Gastroesophageal sphincter (tissue), 4 donors: Measurements from ENCODE around the gene MORC4. TPM values are rescaled to one million over a fixed set of nuclear protein-coding genes. Genes with fewer than 3 reads are reported as not detected.
A peak's percentile ranks its signal among the peaks of the same experiment; 100 is the strongest.

Experiments used
- ATAC-seq: fragments of 150-250 bp; one replicate; pipeline ENCODE4 v1.9.1; 2016; ENCODE audit warnings: mild to moderate bottlenecking, moderate library complexity
- H3K27ac ChIP-seq, 4 donors: fragments of 200-600 bp; sonication (generic) in 3 of 4; 1 replicate in 3 of 4; 2 replicates in 1 of 4; pipeline ENCODE4 v1.5.1; 2016 to 2019
- H3K27me3 ChIP-seq: fragments of 200-600 bp; sonication (generic); one replicate; pipeline ENCODE4 v1.5.1; 2019
- H3K36me3 ChIP-seq, 2 donors: fragments of 200-600 bp; sonication (generic); one replicate each; pipeline ENCODE4 v1.5.1; 2019; ENCODE audit warnings: control low read depth in 1 of 2
- H3K4me1 ChIP-seq, 3 donors: fragments of 200-600 bp; sonication (generic); 1 replicate in 2 of 3; 2 replicates in 1 of 3; pipeline ENCODE4 v1.5.1; 2016 to 2019; ENCODE audit warnings: control low read depth in 2 of 3
- H3K4me3 ChIP-seq, 2 donors: fragments of 200-600 bp; sonication (generic); one replicate each; pipeline ENCODE4 v1.5.1; 2019; ENCODE audit warnings: mild to moderate bottlenecking in 1 of 2, moderate library complexity in 1 of 2
- H3K9me3 ChIP-seq, 3 donors: fragments of 200-600 bp; sonication (generic); one replicate each; pipeline ENCODE4 v1.5.1; 2017 to 2019; ENCODE audit warnings: control low read depth in 2 of 3
- EP300 ChIP-seq: sonication (generic); formaldehyde crosslinking; IDR thresholded peaks from one replicate; pipeline ENCODE4 v1.6.1; 2017; ENCODE audit warnings: antibody characterized with exemption, mild to moderate bottlenecking
- POLR2A ChIP-seq, 2 donors: fragments of 450-650 bp; IDR thresholded peaks; one replicate each; pipeline ENCODE4 v1.6.1; 2017; ENCODE audit warnings: antibody characterized with exemption in 2 of 2, mild to moderate bottlenecking in 2 of 2, moderate library complexity in 1 of 2
- POLR2AphosphoS5 ChIP-seq: sonication (generic); formaldehyde crosslinking; IDR thresholded peaks from one replicate; pipeline ENCODE4 v1.6.1; 2017; ENCODE audit warnings: antibody characterized with exemption
- WGBS, 2 donors: methylation state at CpG; one replicate each; pipeline ENCODE4 v1.1.5; 2018; ENCODE audit warnings: low coverage in 1 of 2; 5-methylcytosine and 5-hydroxymethylcytosine counted together
- total RNA-seq, 4 donors: library from RNA; depleted of rRNA; stranded (reverse); fragments of >200 nt; gene quantifications; one replicate each; pipeline ENCODE4 v1.1.0, GENCODE V29; 2016
- TF ChIP-seq, protein P1 (sequence below), 4 experiments: fragments of 200-600 bp in 2 of 4; fragments of 450-650 bp in 2 of 4; sonication (generic) in 1 of 4; IDR thresholded peaks; one replicate each; pipeline ENCODE4 v1.5.1; 2017 to 2019; ENCODE audit warnings: antibody characterized with exemption in 4 of 4, mild to moderate bottlenecking in 2 of 4, moderate library complexity in 2 of 4

The MORC4 gene
- total RNA-seq, 4 donors from 2014 or later: 10.7 to 19.5 (median 15.4) TPM

DNA sequence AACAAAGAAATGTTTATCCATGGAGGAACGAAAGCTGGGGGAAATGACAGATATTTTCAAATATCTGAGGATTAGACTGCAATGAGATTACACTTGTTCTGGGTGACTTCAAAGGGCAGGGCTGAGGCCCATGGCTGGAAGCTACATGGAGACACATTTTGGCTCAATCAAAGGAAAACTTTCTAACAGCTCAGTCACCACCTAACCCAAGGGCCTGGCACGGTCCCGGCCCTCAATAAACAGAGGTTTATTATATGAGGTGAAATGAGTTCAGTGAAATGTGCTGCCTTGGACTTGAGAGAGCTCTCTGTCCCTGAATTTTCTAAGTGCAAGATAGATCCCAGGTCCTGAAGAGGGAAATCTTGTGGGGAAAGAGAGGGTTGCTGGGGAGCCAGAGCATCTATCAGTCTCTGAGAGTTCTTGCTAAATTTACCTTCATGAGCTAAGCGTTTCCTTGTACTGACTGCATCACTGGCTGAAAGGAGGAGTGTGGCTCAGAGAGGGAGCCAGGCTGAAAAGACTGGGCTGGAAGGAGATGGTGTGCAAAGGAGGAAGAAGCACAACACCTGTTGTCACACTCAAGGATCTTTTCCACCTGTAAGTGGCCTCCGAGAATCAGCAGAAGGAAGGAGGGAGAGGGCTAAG lies 94.8 kb downstream of the MORC4 start:
- WGBS, 2 donors: 10 to 68% methylated on average over 1 to 4 of the region's 5 CpGs
- no peak overlapping the region for H3K4me3 ChIP-seq
- ATAC-seq: peak; percentile 24

DNA sequence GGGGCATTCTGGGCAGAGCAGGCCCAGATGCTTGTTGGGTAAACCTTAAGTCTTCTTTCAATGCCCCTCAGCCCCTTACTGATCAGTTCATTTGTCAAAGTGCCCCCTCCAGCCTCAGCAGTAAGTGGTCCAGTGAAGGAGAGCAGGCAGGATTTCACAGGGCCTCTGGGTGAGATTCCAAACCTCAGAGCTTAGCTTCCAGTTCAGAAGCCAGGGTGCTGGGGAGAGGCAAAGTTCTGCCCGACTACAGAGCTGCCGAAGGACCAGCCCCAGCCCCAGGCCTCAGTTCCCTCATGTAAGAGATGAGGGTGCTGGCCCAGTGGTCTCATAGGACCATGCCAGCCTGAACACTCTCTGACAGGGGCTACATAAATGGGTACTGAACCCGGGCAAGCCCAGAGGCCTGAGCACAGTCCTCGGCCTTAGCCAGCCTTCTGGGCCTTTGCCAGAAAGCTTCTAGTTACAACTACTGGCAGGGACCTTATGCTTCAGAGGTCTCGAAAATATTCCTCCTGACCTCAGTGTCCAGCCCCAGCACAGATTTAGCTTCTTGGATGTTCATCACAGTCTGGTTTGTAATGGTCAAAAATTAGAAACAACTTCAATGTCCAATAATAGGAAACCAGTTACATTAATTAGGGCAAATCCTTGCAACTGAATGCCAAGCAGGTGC lies 96.0 kb downstream of the MORC4 start:
- no peaks in the 10 kb centered on the region for H3K27me3 ChIP-seq
- ATAC-seq: no peak
- H3K27ac ChIP-seq: peak overlapping the region in 2 of 4 donors; percentile 24 to 30
- H3K36me3 ChIP-seq: no peaks in the 10 kb centered on the region
- H3K9me3 ChIP-seq: no peaks in the 10 kb centered on the region
- H3K4me1 ChIP-seq: peaks cover 0 to 29% (median 0%) of the 10 kb centered on the region in 3 donors
- no CpG with 5 or more reads among the region's 5 CpGs for WGBS, 2 donors
- TF ChIP-seq POLR2A (IDR thresholded peaks at IDR 0.05) (no peak), POLR2AphosphoS5 (no peak), EP300 (no peak)
- TF ChIP-seq, protein P1, sequence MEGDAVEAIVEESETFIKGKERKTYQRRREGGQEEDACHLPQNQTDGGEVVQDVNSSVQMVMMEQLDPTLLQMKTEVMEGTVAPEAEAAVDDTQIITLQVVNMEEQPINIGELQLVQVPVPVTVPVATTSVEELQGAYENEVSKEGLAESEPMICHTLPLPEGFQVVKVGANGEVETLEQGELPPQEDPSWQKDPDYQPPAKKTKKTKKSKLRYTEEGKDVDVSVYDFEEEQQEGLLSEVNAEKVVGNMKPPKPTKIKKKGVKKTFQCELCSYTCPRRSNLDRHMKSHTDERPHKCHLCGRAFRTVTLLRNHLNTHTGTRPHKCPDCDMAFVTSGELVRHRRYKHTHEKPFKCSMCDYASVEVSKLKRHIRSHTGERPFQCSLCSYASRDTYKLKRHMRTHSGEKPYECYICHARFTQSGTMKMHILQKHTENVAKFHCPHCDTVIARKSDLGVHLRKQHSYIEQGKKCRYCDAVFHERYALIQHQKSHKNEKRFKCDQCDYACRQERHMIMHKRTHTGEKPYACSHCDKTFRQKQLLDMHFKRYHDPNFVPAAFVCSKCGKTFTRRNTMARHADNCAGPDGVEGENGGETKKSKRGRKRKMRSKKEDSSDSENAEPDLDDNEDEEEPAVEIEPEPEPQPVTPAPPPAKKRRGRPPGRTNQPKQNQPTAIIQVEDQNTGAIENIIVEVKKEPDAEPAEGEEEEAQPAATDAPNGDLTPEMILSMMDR (IDR thresholded peaks at IDR 0.05): no peak
- no peak overlapping the region for H3K4me3 ChIP-seq

More for the DNA sequence above, 94.8 kb downstream of the MORC4 start:
- TF ChIP-seq, protein P1 (IDR thresholded peaks at IDR 0.05): no peak
- no peak for TF ChIP-seq POLR2AphosphoS5
- no peak for TF ChIP-seq POLR2A (IDR thresholded peaks at IDR 0.05)
- TF ChIP-seq EP300: no peak
- Histone ChIP-seq H3K27me3 (no peaks in the 10 kb centered on the region), H3K9me3 (no peaks in the 10 kb centered on the region), H3K4me1 (peaks cover 0 to 29% (median 0%) of the 10 kb centered on the region in 3 donors), H3K36me3 (no peaks in the 10 kb centered on the region), H3K27ac (peak overlapping the region in 2 of 4 donors; percentile 3 to 43)

DNA sequence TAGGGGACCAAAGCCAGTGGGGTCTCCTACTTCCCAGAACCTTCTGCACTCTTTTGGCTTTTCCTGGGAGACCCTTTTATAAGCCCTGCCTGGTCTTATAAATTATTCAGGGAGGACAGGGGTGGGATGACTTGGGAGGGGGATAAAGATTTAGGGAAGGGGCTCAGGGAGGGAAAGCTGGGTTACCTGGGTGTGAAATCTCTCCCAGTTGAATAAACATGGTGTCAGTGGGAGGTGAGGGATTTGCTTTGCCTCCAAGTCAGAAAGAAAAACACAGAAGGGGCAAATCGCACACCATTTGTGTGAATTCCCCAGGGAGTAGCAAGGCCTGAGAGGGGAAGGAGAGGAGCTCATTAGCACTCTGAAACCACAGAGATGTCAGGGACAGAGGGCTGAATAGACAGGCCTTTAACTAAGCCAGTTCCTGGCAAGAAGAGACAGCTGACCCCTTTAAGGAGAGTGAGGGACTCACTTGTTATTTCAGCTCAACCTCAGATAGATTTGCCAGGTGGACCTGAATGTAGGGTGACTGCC lies 96.7 kb downstream of the MORC4 start, which contains the start of gene RIPPLY1:
RIPPLY1 (minus strand) TSS at position 51 of the 534 bp plus-strand sequence. CDS start 54 bp downstream, outside the sequence.
- no peaks in the 10 kb centered on the region for H3K36me3 ChIP-seq
- 100% methylated on average over 1 of the region's 1 CpG; no CpG with 5 or more reads in 1 of the 2 donors for WGBS, 2 donors
- TF ChIP-seq EP300 (no peak), POLR2A (IDR thresholded peaks at IDR 0.05) (no peak), POLR2AphosphoS5 (no peak)
- TF ChIP-seq, protein P1 (IDR thresholded peaks at IDR 0.05): no peak
- no peak within 1 kb of the TSS for H3K4me3 ChIP-seq
- no peaks in the 10 kb centered on the region for H3K27me3 ChIP-seq
- H3K27ac ChIP-seq: peak within 1 kb of the TSS in 2 of 4 donors; percentile 24 to 30
- ATAC-seq: no peak
- peaks cover 0 to 29% (median 0%) of the 10 kb centered on the region in 3 donors for H3K4me1 ChIP-seq
- no peaks in the 10 kb centered on the region for H3K9me3 ChIP-seq

DNA sequence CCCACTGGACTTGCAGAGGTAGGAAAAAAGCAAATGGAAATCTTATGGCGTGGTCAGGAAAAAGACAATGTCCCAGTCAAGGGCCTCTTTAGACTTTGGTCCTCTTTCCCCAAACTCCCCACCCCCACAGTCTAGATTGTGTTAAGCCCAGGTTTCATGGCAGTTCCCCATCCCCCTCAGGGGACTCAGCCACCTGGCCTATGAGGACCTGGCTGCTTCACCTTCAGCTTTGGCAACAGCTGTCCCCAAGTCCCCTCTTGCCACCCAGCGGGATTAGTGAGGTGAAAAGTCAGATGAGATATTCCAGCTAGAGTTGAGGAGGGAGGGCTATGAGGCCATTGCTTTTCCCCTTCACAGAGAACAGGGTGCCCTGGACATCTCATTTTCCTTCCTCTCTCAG lies 97.3 kb downstream of the MORC4 start:
- Histone ChIP-seq H3K9me3 (no peaks in the 10 kb centered on the region), H3K4me1 (peaks cover 0 to 29% (median 0%) of the 10 kb centered on the region in 3 donors), H3K27me3 (no peaks in the 10 kb centered on the region), H3K27ac (no peak overlapping the region), H3K36me3 (no peaks in the 10 kb centered on the region), H3K4me3 (no peak overlapping the region)
- no peak for ATAC-seq
- 92 to 100% methylated on average over 1 to 2 of the region's 2 CpGs for WGBS, 2 donors
- TF ChIP-seq, protein P1 (IDR thresholded peaks at IDR 0.05): no peak
- no peak for TF ChIP-seq POLR2AphosphoS5
- TF ChIP-seq POLR2A (IDR thresholded peaks at IDR 0.05): no peak
- TF ChIP-seq EP300: no peak
